Vagina (tissue), 2 donors: ENCODE data around the gene SPHKAP.

Experiments used
- POLR2A ChIP-seq, 2 donors: fragments of 450-650 bp; IDR thresholded peaks; one replicate each; pipeline ENCODE4 v1.6.1; 2017; ENCODE audit warnings: antibody characterized with exemption in 2 of 2, mild to moderate bottlenecking in 2 of 2, moderate library complexity in 2 of 2
- TF ChIP-seq, protein P1 (sequence below), 3 experiments: fragments of 450-650 bp in 2 of 3; fragments of 200-600 bp in 1 of 3; sonication (generic) in 1 of 3; IDR thresholded peaks; one replicate each; pipeline ENCODE4 v1.5.1; 2017 to 2019; ENCODE audit warnings: antibody characterized with exemption in 3 of 3, mild to moderate bottlenecking in 2 of 3, moderate library complexity in 2 of 3

DNA sequence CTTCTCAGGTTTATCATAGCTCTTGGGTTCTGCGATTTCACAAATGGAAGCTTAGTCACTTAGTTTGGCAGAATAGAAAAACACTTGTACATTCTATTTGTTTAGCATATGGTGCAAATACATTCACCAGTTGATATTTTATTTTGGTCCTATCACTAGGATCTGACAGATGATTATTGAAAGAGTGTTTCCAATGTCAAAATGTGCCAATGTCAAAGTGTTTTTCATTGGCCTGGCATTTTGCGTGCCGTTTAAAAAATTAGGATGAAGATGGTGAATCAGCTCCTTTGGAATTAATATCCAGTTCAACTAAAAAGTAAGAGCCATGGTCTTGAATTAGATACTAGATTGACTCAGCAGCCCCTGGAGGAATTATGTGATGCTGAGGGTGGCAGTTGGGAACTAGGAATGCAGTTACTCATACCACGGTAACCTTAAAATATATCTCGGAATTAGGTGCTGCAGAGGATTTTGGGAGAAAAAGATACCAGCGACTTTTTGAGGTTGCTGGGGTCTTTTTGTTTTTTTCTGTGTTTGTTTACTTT, 87.0 kb downstream of the SPHKAP start:
- TF ChIP-seq, protein P1, sequence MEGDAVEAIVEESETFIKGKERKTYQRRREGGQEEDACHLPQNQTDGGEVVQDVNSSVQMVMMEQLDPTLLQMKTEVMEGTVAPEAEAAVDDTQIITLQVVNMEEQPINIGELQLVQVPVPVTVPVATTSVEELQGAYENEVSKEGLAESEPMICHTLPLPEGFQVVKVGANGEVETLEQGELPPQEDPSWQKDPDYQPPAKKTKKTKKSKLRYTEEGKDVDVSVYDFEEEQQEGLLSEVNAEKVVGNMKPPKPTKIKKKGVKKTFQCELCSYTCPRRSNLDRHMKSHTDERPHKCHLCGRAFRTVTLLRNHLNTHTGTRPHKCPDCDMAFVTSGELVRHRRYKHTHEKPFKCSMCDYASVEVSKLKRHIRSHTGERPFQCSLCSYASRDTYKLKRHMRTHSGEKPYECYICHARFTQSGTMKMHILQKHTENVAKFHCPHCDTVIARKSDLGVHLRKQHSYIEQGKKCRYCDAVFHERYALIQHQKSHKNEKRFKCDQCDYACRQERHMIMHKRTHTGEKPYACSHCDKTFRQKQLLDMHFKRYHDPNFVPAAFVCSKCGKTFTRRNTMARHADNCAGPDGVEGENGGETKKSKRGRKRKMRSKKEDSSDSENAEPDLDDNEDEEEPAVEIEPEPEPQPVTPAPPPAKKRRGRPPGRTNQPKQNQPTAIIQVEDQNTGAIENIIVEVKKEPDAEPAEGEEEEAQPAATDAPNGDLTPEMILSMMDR (IDR thresholded peaks at IDR 0.05) = no peak
- TF ChIP-seq POLR2A (IDR thresholded peaks at IDR 0.05) = no peak
